Trophoblast cell (in vitro differentiated cells and primary cell): ENCODE data around the gene HSD17B14.
A peak's percentile ranks its signal among the peaks of the same experiment; 100 is the strongest.

Experiments
- DNase-seq, 2 donors: peaks; one replicate each; pipeline ENCODE4 v3.0.0-alpha.2; 2016
- H2AFZ ChIP-seq: 2 replicates; pipeline ENCODE4 v1.6.1; 2013; ENCODE audit warnings: low read length, moderate library complexity, mild to moderate bottlenecking; ENCODE audit not compliant: insufficient read depth, poor library complexity
- H2AK5ac ChIP-seq: 2 replicates; pipeline ENCODE4 v1.6.1; 2013; ENCODE audit warnings: mild to moderate bottlenecking, low read length
- H2BK120ac ChIP-seq: 2 replicates; pipeline ENCODE4 v1.6.1; 2013; ENCODE audit warnings: low read length, mild to moderate bottlenecking, moderate library complexity; ENCODE audit not compliant: insufficient read depth, poor library complexity
- H2BK12ac ChIP-seq: 2 replicates; pipeline ENCODE4 v1.6.1; 2013; ENCODE audit warnings: mild to moderate bottlenecking, low read length, moderate library complexity
- H2BK5ac ChIP-seq: 2 replicates; pipeline ENCODE4 v1.6.1; 2013; ENCODE audit warnings: low read length, low read depth, moderate library complexity, mild to moderate bottlenecking; ENCODE audit not compliant: poor library complexity
- H3K14ac ChIP-seq: 2 replicates; pipeline ENCODE4 v1.6.1; 2013; ENCODE audit warnings: mild to moderate bottlenecking, low read length
- H3K18ac ChIP-seq: 2 replicates; pipeline ENCODE4 v1.6.1; 2013; ENCODE audit warnings: mild to moderate bottlenecking, low read length
- H3K23ac ChIP-seq: 2 replicates; pipeline ENCODE4 v1.6.1; 2013; ENCODE audit warnings: low read length
- H3K27ac ChIP-seq: 2 replicates; pipeline ENCODE4 v1.5.1; 2013; ENCODE audit warnings: low read depth, mild to moderate bottlenecking, inconsistent platforms, low read length, moderate library complexity
- H3K27me3 ChIP-seq: 2 replicates; pipeline ENCODE4 v1.6.1; 2013; ENCODE audit warnings: inconsistent platforms, mild to moderate bottlenecking, low read length, moderate library complexity; ENCODE audit not compliant: insufficient read depth
- H3K36me3 ChIP-seq, 2 experiments: 1 replicate in 1 of 2; 2 replicates in 1 of 2; pipeline ENCODE4 v1.6.1; 2013; ENCODE audit warnings: low read length in 2 of 2, mild to moderate bottlenecking in 2 of 2, moderate library complexity in 1 of 2; ENCODE audit not compliant: insufficient read depth in 2 of 2, control insufficient read depth in 1 of 2
- H3K4ac ChIP-seq: 2 replicates; pipeline ENCODE4 v1.6.1; 2013; ENCODE audit warnings: low read depth, mild to moderate bottlenecking, low read length, moderate library complexity
- H3K4me1 ChIP-seq, 2 experiments: 1 replicate in 1 of 2; 2 replicates in 1 of 2; pipeline ENCODE4 v1.6.1; 2013; ENCODE audit warnings: low read length in 2 of 2, mild to moderate bottlenecking in 2 of 2, moderate library complexity in 1 of 2; ENCODE audit not compliant: insufficient read depth in 2 of 2, control insufficient read depth in 1 of 2
- H3K4me2 ChIP-seq: 2 replicates; pipeline ENCODE4 v1.6.1; 2013; ENCODE audit warnings: inconsistent platforms, mild to moderate bottlenecking, low read length, moderate library complexity
- H3K4me3 ChIP-seq: 2 replicates; pipeline ENCODE4 v1.5.1; 2013; ENCODE audit warnings: mild to moderate bottlenecking, low read depth, low read length, inconsistent platforms
- H3K79me1 ChIP-seq: one replicate; pipeline ENCODE4 v1.6.1; 2013; ENCODE audit warnings: low read length
- H3K79me2 ChIP-seq: 2 replicates; pipeline ENCODE4 v1.6.1; 2013; ENCODE audit warnings: low read length, mild to moderate bottlenecking; ENCODE audit not compliant: control insufficient read depth, insufficient read depth, poor library complexity
- H3K9ac ChIP-seq: 2 replicates; pipeline ENCODE4 v1.6.1; 2013; ENCODE audit warnings: mild to moderate bottlenecking, low read length
- H3K9me3 ChIP-seq: 2 replicates; pipeline ENCODE4 v1.6.1; 2013; ENCODE audit warnings: low read depth, mild to moderate bottlenecking, control low read depth, inconsistent platforms, low read length; ENCODE audit not compliant: insufficient read depth
- H4K12ac ChIP-seq: 2 replicates; pipeline ENCODE4 v1.6.1; 2013; ENCODE audit warnings: low read depth, mild to moderate bottlenecking, low read length, moderate library complexity
- H4K8ac ChIP-seq: 2 replicates; pipeline ENCODE4 v1.6.1; 2013; ENCODE audit warnings: low read depth, mild to moderate bottlenecking, low read length, moderate library complexity
- H4K91ac ChIP-seq: one replicate; pipeline ENCODE4 v1.6.1; 2013; ENCODE audit warnings: low read depth, mild to moderate bottlenecking, low read length, moderate library complexity
- WGBS: extraction: QIAGEN DNeasy Blood & Tissue Kit; methylation state at CpG from one replicate; pipeline ENCODE4 v1.1.7; 2013; ENCODE audit warnings: missing lambda C conversion rate; ENCODE audit not compliant: insufficient read length, insufficient coverage; ENCODE audit errors: extremely low coverage; 5-methylcytosine and 5-hydroxymethylcytosine counted together

The HSD17B14 gene

DNA sequence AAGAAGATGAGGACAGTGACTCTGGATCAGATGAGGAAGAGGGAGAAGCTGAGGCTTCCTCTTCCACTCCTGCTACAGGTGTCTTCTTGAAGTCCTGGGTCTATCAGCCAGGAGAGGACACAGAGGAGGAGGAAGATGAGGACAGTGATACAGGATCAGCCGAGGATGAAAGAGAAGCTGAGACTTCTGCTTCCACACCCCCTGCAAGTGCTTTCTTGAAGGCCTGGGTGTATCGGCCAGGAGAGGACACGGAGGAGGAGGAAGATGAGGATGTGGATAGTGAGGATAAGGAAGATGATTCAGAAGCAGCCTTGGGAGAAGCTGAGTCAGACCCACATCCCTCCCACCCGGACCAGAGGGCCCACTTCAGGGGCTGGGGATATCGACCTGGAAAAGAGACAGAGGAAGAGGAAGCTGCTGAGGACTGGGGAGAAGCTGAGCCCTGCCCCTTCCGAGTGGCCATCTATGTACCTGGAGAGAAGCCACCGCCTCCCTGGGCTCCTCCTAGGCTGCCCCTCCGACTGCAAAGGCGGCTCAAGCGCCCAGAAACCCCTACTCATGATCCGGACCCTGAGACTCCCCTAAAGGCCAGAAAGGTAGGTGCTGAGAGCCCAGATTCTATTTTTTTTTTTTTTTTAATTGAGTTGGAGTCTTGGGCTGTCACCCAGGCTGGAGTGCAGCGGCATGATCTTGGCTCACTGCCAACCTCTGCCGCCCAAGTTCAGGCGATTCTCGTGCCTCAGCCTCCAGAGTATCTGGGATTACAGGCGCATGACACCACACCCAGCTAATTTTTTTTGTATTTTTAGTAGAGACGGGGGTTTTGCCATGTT lies 38.2 kb upstream of the HSD17B14 start:
- no peak overlapping the region for H2AK5ac ChIP-seq
- H3K4me3 ChIP-seq, result no peak overlapping the region
- peak overlapping the region; percentile 7 for H3K18ac ChIP-seq
- peaks cover 22% of the 10 kb centered on the region for H3K79me2 ChIP-seq
- H3K4ac ChIP-seq, result peak overlapping the region; percentile 99
- H4K8ac ChIP-seq, result peak overlapping the region; percentile 9
- H3K27ac ChIP-seq, result no peak overlapping the region
- H2BK5ac ChIP-seq, result peak overlapping the region; percentile 32
- H3K36me3 ChIP-seq, result peaks cover 40 to 42% of the 10 kb centered on the region in 2 experiments
- no peaks in the 10 kb centered on the region for H3K27me3 ChIP-seq
- no peak overlapping the region for H3K23ac ChIP-seq
- peak overlapping the region; percentile 6 for H3K9ac ChIP-seq
- no peak overlapping the region for H2AFZ ChIP-seq
- no peak overlapping the region for H2BK120ac ChIP-seq
- H3K14ac ChIP-seq, result no peak overlapping the region
- no peak overlapping the region for H4K91ac ChIP-seq
- H2BK12ac ChIP-seq, result no peak overlapping the region
- peaks cover 2% of the 10 kb centered on the region for H3K9me3 ChIP-seq
- peak overlapping the region; percentile 81 for H3K4me2 ChIP-seq
- H4K12ac ChIP-seq, result no peak overlapping the region
- peak; percentile 60 to 62 for DNase-seq
- H3K79me1 ChIP-seq, result peaks cover 16% of the 10 kb centered on the region
- H3K4me1 ChIP-seq, result peaks cover 23 to 26% of the 10 kb centered on the region in 2 experiments
- no CpG with 5 or more reads among the region's 17 CpGs for WGBS

DNA sequence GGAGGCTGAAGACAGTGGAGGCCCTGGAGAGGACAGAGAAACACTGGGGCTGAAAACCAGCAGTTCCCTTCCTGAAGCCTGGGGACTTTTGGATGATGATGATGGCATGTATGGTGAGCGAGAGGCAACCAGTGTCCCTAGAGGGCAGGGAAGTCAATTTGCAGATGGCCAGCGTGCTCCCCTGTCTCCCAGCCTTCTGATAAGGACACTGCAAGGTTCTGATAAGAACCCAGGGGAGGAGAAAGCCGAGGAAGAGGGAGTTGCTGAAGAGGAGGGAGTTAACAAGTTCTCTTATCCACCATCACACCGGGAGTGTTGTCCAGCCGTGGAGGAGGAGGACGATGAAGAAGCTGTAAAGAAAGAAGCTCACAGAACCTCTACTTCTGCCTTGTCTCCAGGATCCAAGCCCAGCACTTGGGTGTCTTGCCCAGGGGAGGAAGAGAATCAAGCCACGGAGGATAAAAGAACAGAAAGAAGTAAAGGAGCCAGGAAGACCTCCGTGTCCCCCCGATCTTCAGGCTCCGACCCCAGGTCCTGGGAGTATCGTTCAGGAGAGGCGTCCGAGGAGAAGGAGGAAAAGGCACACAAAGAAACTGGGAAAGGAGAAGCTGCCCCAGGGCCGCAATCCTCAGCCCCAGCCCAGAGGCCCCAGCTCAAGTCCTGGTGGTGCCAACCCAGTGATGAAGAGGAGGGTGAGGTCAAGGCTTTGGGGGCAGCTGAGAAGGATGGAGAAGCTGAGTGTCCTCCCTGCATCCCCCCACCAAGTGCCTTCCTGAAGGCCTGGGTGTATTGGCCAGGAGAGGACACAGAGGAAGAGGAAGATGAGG lies 37.4 kb upstream of the HSD17B14 start:
- no CpG with 5 or more reads among the region's 14 CpGs for WGBS

DNA sequence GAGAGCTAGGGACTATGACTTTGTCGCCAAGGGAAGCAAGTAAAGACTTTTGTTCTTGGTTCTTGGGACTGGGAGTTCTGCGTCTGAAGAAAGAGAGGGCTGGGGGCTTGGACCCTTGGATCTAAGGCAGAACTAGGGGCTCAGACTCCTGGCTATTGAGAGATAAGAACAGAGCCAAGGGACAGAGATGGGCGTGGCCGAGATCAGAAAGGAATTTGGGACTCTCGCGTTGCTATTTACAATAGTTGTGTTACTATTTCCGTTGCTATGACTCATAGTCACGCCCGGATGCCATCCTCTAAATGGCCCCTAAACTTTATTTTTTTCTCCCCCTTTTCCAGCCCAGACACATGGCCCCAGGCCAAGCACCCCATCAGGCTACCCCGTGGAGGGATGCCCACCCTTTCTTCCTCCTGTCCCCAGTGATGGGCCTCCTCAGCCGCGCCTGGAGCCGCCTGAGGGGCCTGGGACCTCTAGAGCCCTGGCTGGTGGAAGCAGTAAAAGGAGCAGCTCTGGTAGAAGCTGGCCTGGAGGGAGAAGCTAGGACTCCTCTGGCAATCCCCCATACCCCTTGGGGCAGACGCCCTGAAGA lies 36.7 kb upstream of the HSD17B14 start:
- peak overlapping the region; percentile 97 for H2BK120ac ChIP-seq
- H3K4me2 ChIP-seq, result peak overlapping the region; percentile 81
- WGBS, result no CpG with 5 or more reads among the region's 14 CpGs
- peak overlapping the region; percentile 49 for H4K12ac ChIP-seq
- peaks cover 22% of the 10 kb centered on the region for H3K79me2 ChIP-seq
- peak overlapping the region; percentile 86 for H4K8ac ChIP-seq
- H3K4me1 ChIP-seq, result peaks cover 24 to 28% of the 10 kb centered on the region in 2 experiments
- H3K18ac ChIP-seq, result peak overlapping the region; percentile 97
- H3K9ac ChIP-seq, result peak overlapping the region; percentile 96
- peaks cover 38 to 40% of the 10 kb centered on the region in 2 experiments for H3K36me3 ChIP-seq
- H2BK12ac ChIP-seq, result peak overlapping the region; percentile 17
- H3K23ac ChIP-seq, result no peak overlapping the region
- H3K79me1 ChIP-seq, result peaks cover 21% of the 10 kb centered on the region
- peaks cover 2% of the 10 kb centered on the region for H3K9me3 ChIP-seq
- H2BK5ac ChIP-seq, result peak overlapping the region; percentile 94
- H3K4ac ChIP-seq, result peak overlapping the region; percentile 99
- H3K27ac ChIP-seq, result peak overlapping the region; percentile 84
- peak overlapping the region; percentile 95 for H4K91ac ChIP-seq
- H2AFZ ChIP-seq, result no peak overlapping the region
- H2AK5ac ChIP-seq, result peak overlapping the region; percentile 94
- H3K27me3 ChIP-seq, result no peaks in the 10 kb centered on the region
- H3K4me3 ChIP-seq, result peak overlapping the region; percentile 96
- DNase-seq, result peak; percentile 83 to 87
- peak overlapping the region; percentile 97 for H3K14ac ChIP-seq

More for the DNA sequence above, 37.4 kb upstream of the HSD17B14 start:
- peaks cover 40 to 42% of the 10 kb centered on the region in 2 experiments for H3K36me3 ChIP-seq
- peak overlapping the region; percentile 32 for H3K18ac ChIP-seq
- H3K4me1 ChIP-seq, result peaks cover 24 to 26% of the 10 kb centered on the region in 2 experiments
- peak in 1 of 2 donors; percentile 20 for DNase-seq
- no peaks in the 10 kb centered on the region for H3K27me3 ChIP-seq
- peak overlapping the region; percentile 96 for H3K4me3 ChIP-seq
- peaks cover 19% of the 10 kb centered on the region for H3K79me1 ChIP-seq
- H4K8ac ChIP-seq, result peak overlapping the region; percentile 45
- H3K9ac ChIP-seq, result peak overlapping the region; percentile 86
- no peak overlapping the region for H3K23ac ChIP-seq
- H3K9me3 ChIP-seq, result peaks cover 2% of the 10 kb centered on the region
- peak overlapping the region; percentile 81 for H3K4me2 ChIP-seq
- H3K14ac ChIP-seq, result peak overlapping the region; percentile 57
- peak overlapping the region; percentile 99 for H3K4ac ChIP-seq
- H4K12ac ChIP-seq, result peak overlapping the region; percentile 49
- H3K79me2 ChIP-seq, result peaks cover 22% of the 10 kb centered on the region
- H2BK120ac ChIP-seq, result peak overlapping the region; percentile 45
- no peak overlapping the region for H2AFZ ChIP-seq
- peak overlapping the region; percentile 69 for H4K91ac ChIP-seq
- H2BK12ac ChIP-seq, result peak overlapping the region; percentile 17
- peak overlapping the region; percentile 92 for H2BK5ac ChIP-seq
- H2AK5ac ChIP-seq, result peak overlapping the region; percentile 10
- peak overlapping the region; percentile 84 for H3K27ac ChIP-seq
